Heart left ventricle (tissue), 13 donors: ENCODE measurements around the gene SYP.

ENCODE experiments used
- POLR2A ChIP-seq, 2 donors: fragments of 450-650 bp; IDR thresholded peaks; one replicate each; pipeline ENCODE4 v1.6.1; 2017; ENCODE audit warnings: antibody characterized with exemption in 2 of 2, mild to moderate bottlenecking in 2 of 2, moderate library complexity in 2 of 2
- TF ChIP-seq, protein P1 (sequence below), 12 donors: fragments of 200-600 bp; sonication (generic) in 4 of 12; IDR thresholded peaks; one replicate each; pipeline versions ENCODE4 v1.5.0 to v1.8.0; 2018 to 2022; ENCODE audit warnings: antibody characterized with exemption in 12 of 12, mild to moderate bottlenecking in 5 of 12
- donor health status: ischemic (EF 13 %, LVEDD 7.1; RV severe dilation, severe dysfunction).
- donor health status: DM: no; HTN: yes; CAD: no.
- donor health status: DM: no; HTN: no; CAD: no.
- donor health status: ischemic (EF 25% LVEDD 6.9; RV normal size, moderate dysfunction).
- donor health status: ischemic (EF 25% LVEDD 5.7; RV mildly dilated, moderate dysfunction).
- donor health status: ischemic (EF 35%, LVEDD 5.7; RV mildly dilated, moderate dysfunction).
- donor health status: nonischemic (EF 11% LVEDD 7.7; RV severe dilation, severe dysfunction).
- donor health status: DM: yes; HTN: yes; CAD: no.
- donor health status: PGD.
- donor health status: ischemic (EF 29% LVEDD 5.4; RV normal size, mild dysfunction).
- donor health status: nonischemic (EF 23%, LVEDD 6.1; RV moderate dilation, normal function).

DNA sequence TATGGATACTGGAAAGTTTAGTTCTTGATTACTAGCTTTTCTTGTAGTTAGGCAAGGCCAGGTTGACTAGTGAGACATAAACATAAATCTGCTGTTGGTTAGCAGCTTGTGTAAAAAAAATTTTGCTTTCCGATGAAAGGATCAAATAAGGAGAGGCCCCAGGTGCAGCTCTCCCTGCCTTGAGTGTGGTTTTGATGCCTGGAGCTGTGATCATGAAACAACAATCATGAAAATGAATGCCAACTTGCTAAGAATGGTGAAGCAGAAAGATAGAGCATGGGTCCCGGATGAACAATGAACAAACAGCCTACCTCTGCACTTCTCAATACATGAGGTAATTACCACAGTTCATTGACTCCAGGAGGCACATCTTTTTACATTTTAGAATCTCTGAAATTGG is 14.4 kb upstream of the SYP start:
- TF ChIP-seq, protein P1, sequence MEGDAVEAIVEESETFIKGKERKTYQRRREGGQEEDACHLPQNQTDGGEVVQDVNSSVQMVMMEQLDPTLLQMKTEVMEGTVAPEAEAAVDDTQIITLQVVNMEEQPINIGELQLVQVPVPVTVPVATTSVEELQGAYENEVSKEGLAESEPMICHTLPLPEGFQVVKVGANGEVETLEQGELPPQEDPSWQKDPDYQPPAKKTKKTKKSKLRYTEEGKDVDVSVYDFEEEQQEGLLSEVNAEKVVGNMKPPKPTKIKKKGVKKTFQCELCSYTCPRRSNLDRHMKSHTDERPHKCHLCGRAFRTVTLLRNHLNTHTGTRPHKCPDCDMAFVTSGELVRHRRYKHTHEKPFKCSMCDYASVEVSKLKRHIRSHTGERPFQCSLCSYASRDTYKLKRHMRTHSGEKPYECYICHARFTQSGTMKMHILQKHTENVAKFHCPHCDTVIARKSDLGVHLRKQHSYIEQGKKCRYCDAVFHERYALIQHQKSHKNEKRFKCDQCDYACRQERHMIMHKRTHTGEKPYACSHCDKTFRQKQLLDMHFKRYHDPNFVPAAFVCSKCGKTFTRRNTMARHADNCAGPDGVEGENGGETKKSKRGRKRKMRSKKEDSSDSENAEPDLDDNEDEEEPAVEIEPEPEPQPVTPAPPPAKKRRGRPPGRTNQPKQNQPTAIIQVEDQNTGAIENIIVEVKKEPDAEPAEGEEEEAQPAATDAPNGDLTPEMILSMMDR (IDR thresholded peaks at IDR 0.05), result no peak
- TF ChIP-seq POLR2A (IDR thresholded peaks at IDR 0.05), result no peak
